Type B pancreatic cell (in vitro differentiated cells): Measurements from ENCODE around the gene NRIP3. TPM values are rescaled to one million over a fixed set of nuclear protein-coding genes. Genes with fewer than 3 reads are reported as not detected.
A peak's percentile ranks its signal among the peaks of the same experiment; 100 is the strongest.

Experiments used
- DNase-seq: peaks from one replicate; pipeline ENCODE4 v3.0.0; 2021; ENCODE audit warnings: mixed read lengths; ENCODE audit not compliant: unreplicated experiment; ENCODE audit errors: extremely low spot score
- H3K27ac Mint-ChIP-seq: 2 replicates; pipeline ENCODE4 v1.8.0; 2021; ENCODE audit warnings: mild to moderate bottlenecking, mixed read lengths
- H3K27me3 Mint-ChIP-seq: 2 replicates; pipeline ENCODE4 v1.8.0; 2021; ENCODE audit warnings: mixed read lengths
- H3K36me3 Mint-ChIP-seq: 2 replicates; pipeline ENCODE4 v1.8.0; 2021; ENCODE audit warnings: mixed read lengths
- H3K4me1 Mint-ChIP-seq: one replicate; pipeline ENCODE4 v1.8.0; 2021; ENCODE audit warnings: mixed read lengths; ENCODE audit not compliant: unreplicated experiment
- H3K4me3 Mint-ChIP-seq: 2 replicates; pipeline ENCODE4 v1.8.0; 2021; ENCODE audit warnings: mild to moderate bottlenecking, mixed read lengths
- H3K9me3 Mint-ChIP-seq: 2 replicates; pipeline ENCODE4 v1.8.0; 2021; ENCODE audit warnings: mixed read lengths
- total RNA-seq: library from RNA; stranded (reverse); gene quantifications from 2 replicates; pipeline ENCODE4 v1.2.1, GENCODE V29; 2021; ENCODE audit warnings: low replicate concordance
- TF ChIP-seq, protein P1 (sequence below): fragments of 200-600 bp; sonication (generic); conservative IDR thresholded peaks from 2 replicates; pipeline ENCODE4 v1.5.0; 2021; ENCODE audit warnings: antibody characterized with exemption, mild to moderate bottlenecking

Gene NRIP3
- total RNA-seq, 1 donor from 2014 or later, result 0.92 TPM

DNA sequence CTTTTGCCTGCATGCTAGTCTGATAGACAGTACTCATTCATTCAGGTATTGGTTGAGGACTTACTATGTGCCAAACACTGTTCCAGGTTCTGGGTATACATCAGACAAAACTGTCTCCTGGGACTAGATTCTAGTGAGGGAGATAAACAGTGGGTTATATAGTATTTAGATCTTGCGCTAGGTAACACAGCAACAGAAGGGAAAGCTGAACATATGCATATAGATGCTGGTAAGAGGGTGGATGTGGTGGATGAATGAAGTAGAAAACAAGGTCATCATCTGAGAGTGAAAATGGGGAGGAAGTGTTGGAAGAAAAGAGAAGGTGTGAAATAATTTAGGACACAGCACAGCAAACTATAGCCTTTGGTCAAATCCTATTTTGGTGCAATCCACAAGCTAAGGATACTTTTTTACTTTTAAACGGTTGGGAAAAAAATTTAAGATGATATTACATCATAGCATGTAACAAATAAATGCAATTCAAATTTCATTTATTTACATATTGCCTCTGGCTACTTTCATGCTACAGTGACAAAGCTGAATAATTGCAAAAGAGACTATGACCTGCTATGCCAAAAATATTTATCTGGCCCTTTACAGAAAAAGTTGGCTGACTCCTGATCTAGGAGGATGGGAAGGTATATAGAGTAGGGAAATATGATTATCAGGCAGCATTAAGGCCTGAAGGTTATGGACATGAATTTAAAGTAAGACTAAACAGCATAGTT is 32.4 kb downstream of the NRIP3 start:
- H3K27me3 Mint-ChIP-seq, result no peaks in the 10 kb centered on the region
- H3K4me3 Mint-ChIP-seq, result no peak overlapping the region
- no peaks in the 10 kb centered on the region for H3K9me3 Mint-ChIP-seq
- no peaks in the 10 kb centered on the region for H3K4me1 Mint-ChIP-seq
- TF ChIP-seq, protein P1, sequence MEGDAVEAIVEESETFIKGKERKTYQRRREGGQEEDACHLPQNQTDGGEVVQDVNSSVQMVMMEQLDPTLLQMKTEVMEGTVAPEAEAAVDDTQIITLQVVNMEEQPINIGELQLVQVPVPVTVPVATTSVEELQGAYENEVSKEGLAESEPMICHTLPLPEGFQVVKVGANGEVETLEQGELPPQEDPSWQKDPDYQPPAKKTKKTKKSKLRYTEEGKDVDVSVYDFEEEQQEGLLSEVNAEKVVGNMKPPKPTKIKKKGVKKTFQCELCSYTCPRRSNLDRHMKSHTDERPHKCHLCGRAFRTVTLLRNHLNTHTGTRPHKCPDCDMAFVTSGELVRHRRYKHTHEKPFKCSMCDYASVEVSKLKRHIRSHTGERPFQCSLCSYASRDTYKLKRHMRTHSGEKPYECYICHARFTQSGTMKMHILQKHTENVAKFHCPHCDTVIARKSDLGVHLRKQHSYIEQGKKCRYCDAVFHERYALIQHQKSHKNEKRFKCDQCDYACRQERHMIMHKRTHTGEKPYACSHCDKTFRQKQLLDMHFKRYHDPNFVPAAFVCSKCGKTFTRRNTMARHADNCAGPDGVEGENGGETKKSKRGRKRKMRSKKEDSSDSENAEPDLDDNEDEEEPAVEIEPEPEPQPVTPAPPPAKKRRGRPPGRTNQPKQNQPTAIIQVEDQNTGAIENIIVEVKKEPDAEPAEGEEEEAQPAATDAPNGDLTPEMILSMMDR, result no peak
- DNase-seq, result no peak
- H3K27ac Mint-ChIP-seq, result no peak overlapping the region
- H3K36me3 Mint-ChIP-seq, result peaks cover 5% of the 10 kb centered on the region

DNA sequence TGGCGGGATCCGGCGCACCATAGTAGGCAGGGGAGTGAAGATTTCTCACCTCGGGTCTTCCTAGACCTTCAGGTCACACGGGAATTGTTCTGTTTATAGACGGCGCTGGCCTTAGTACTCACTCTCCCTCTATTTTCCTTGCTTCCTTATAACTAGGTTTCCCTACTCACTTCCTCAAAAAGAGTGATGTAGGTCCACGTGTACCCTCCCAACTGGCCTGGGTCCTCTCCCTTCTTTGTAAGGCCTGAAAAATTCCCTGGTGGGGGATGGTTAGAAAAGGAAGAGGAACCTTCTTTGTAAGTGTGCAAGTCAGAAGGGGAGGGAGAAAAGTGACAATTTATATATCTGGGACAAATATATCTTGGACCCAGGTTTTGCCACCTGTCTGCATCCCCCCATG is 36.6 kb downstream of the NRIP3 start:
- DNase-seq, result no peak
- Mint-ChIP-seq H3K27ac (no peak overlapping the region), H3K9me3 (no peaks in the 10 kb centered on the region), H3K27me3 (no peaks in the 10 kb centered on the region), H3K4me3 (peak overlapping the region; percentile 65), H3K36me3 (no peaks in the 10 kb centered on the region), H3K4me1 (peaks cover 18% of the 10 kb centered on the region)
- TF ChIP-seq, protein P1, result no peak

DNA sequence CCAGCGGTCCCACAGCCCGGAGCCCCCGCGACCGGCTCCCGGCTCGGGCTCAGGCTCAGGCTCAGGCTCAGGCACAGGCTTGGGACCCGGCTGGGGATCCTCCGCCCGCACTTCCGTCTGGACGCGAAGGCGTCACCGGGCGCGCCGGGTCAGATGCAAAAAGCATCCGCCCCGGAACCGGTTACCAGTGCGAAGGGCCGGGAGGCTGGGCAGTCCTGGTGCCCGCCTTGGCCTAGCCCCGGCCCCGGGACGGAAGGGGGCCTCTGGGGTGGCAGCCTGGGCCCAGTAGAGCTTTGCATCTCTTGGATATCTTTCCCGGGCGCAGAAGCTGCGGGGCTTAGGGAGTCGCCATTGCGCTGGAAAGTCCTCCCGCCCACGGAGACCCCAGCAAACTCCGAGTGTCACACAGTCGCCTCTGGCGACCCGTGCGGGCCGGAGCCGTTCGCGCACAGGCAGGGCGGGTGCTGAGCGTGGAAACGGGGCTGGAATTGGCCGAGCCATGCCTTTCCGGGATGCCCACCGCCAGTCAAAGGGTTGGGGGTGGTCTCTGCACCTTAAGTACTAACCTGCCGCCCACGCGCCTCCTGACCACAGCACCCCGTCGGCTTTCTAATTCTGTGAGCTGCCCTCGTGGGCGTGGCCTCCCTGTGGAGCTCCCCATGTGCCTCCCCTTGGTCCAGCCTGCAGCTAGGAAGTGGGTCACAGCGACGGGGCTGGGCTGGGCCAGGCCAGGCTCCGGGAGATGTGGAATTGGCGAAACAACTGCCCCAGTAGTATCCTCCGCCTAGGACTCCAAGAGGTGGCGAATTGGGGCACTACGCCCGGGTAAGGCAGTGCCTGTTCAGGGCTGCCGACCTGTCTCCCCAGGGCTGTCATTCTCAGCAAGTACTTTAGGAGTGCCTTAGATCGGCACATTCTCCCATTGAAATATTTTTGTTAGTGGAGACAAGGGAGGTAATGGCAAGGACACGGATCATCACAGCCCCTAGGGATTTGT is 39.2 kb downstream of the NRIP3 start, which contains the start of gene TMEM9B:
Gene TMEM9B (minus strand): TSS at position 119 of the 997 bp plus-strand sequence. CDS start 129 bp downstream, outside the sequence.
- Mint-ChIP-seq H3K4me1 (peaks cover 18% of the 10 kb centered on the region), H3K27me3 (no peaks in the 10 kb centered on the region), H3K4me3 (peak within 1 kb of the TSS; percentile 95), H3K9me3 (no peaks in the 10 kb centered on the region), H3K27ac (peak within 1 kb of the TSS; percentile 92), H3K36me3 (no peaks in the 10 kb centered on the region)
- DNase-seq, result peak; percentile 88
- TF ChIP-seq, protein P1, result peak; percentile 15

DNA sequence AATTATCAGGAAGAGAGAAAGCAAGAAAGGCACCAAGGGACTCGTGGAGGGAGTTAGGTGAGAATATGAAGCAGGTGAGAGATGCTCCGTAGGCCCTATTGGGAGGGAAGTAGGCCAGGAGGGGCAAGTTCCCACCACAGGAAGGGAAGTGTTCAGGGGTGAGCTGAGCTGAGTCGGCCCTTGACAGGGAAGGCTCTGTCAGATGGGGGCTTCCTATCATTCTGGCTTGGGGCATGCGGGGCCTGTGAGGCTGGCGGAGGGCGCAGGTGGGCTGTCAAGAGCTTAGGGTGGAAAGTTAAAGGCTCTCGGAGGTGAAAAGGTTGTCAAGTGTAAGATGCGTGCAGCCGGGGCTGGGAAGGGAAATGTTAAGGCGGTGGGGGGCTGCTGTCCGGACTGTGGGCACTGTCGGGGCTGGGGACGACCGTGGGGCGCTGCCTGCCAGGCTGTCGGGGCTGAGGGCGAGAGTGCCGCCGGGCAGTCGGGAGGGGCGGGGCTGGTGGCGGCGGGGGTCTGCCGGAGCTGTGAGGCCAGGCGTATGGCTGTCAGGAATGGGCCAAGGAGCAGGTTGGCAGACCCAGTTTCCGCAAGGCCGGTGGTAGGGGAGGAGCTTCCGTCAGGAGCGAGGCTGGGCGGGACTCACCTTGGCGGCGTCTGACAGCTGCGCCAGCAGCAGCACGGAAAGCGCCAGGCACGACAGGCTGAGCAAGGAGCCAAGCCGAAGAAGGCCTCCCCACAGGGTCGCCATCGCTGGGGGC is 40.1 kb downstream of the NRIP3 start:
- Mint-ChIP-seq H3K4me3 (peak overlapping the region; percentile 95), H3K27me3 (no peaks in the 10 kb centered on the region), H3K36me3 (no peaks in the 10 kb centered on the region), H3K27ac (peak overlapping the region; percentile 92), H3K9me3 (no peaks in the 10 kb centered on the region), H3K4me1 (peaks cover 18% of the 10 kb centered on the region)
- TF ChIP-seq, protein P1, result no peak
- DNase-seq, result peak; percentile 73

DNA sequence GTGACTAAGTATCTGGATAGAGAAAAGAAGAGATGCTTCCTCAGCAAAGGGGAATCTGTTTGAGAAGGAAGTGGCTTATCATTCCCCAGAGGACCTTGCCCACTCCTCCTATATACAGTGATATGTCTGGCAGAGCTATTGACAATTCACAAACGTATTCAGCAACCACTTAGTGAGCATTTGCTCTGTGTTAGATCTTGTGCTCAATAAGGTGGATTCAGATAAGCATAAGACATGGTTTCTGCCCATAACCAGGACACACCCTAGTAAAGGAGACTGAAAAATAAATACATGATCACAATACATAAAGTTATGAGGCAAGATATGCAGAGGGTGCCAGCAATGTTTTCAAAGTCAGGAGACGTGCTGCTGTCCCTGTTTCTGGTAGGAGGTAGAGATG is 41.0 kb downstream of the NRIP3 start:
- no peaks in the 10 kb centered on the region for H3K9me3 Mint-ChIP-seq
- H3K4me3 Mint-ChIP-seq, result peak overlapping the region; percentile 95
- peak overlapping the region; percentile 92 for H3K27ac Mint-ChIP-seq
- TF ChIP-seq, protein P1, result no peak
- H3K36me3 Mint-ChIP-seq, result no peaks in the 10 kb centered on the region
- H3K4me1 Mint-ChIP-seq, result peaks cover 18% of the 10 kb centered on the region
- DNase-seq, result no peak
- no peaks in the 10 kb centered on the region for H3K27me3 Mint-ChIP-seq
